ENCODE measurements around the gene DSCAML1. TPM values are rescaled to one million over a fixed set of nuclear protein-coding genes. Genes with fewer than 3 reads are reported as not detected.

Gene DSCAML1
- total RNA-seq, 6 experiments from 2014 or later: not detected

GRCh38 chr11:117412176-117412575 is 384.8 kb downstream of the DSCAML1 start:
- Mint-ChIP-seq H3K9me3 (no peaks in the 10 kb centered on the region), H3K4me3 (no peak overlapping the region), H3K27ac (no peak overlapping the region), H3K4me1 (ENCODE audit: low read depth) (no peaks in the 10 kb centered on the region), H3K36me3 (ENCODE audit: low read depth) (peaks cover 36% of the 10 kb centered on the region), H3K27me3 (ENCODE audit: insufficient read depth) (peaks cover 4% of the 10 kb centered on the region)
- no peak for DNase-seq
- no peak for TF ChIP-seq CTCF (IDR thresholded peaks at IDR 0.05)

DNA sequence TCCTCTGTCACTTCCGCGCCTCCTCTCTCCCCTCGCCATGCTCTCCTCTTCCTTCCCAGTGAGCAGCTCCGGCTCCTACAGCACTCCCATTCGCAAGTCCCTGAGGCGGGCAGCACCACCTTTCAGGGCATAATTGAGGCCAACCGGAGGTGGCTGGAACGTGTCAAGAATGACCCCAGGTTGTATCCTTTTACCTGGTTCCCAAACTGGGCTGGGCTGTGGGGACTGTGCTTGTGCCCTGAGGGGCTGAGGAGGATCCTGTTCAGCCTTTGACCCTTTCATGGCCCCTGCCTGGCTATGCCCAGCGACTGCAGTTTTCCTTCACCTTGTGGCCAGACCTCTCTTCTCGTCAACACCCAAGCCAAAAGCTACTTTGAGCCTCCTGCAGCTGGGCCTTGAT is 385.3 kb downstream of the DSCAML1 start:
- H3K4me3 Mint-ChIP-seq: no peak overlapping the region
- no peak overlapping the region for H3K27ac Mint-ChIP-seq
- H3K27me3 Mint-ChIP-seq (ENCODE audit: insufficient read depth): peaks cover 3% of the 10 kb centered on the region
- DNase-seq: no peak
- peaks cover 36% of the 10 kb centered on the region for H3K36me3 Mint-ChIP-seq (ENCODE audit: low read depth)
- no peaks in the 10 kb centered on the region for H3K4me1 Mint-ChIP-seq (ENCODE audit: low read depth)
- TF ChIP-seq CTCF (IDR thresholded peaks at IDR 0.05): no peak
- H3K9me3 Mint-ChIP-seq: no peaks in the 10 kb centered on the region

- Mint-ChIP-seq H3K36me3 (ENCODE audit: low read depth) (peaks cover 40% of the 10 kb centered on the region), H3K4me1 (ENCODE audit: low read depth) (no peaks in the 10 kb centered on the region), H3K9me3 (peaks cover 4% of the 10 kb centered on the region), H3K27me3 (ENCODE audit: insufficient read depth) (peaks cover 3% of the 10 kb centered on the region), H3K4me3 (no peak overlapping the region), H3K27ac (no peak overlapping the region)
- no peak for TF ChIP-seq CTCF (IDR thresholded peaks at IDR 0.05)
- no peak for DNase-seq
These were observed 385.9 kb downstream of the DSCAML1 start for GRCh38 chr11:117410861-117411710.

DNA sequence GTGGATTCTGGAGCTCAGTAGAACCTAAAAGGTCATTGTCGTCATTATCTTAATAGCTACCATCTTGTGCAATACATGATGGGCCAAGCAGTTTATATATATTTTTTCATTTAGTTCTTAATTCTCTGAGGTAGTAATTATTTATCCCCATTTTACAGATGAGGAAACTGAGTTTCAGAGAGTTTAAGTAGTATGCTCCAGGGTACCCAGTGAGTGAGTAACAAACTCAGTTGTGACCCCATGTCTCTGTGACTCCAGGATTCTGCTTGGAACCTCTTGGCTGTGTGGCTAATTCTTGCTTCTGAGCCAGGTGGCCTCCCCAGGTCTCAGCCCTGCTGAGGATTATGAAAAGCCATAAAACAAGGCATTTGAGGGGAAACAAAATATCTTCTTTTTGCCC is 386.8 kb downstream of the DSCAML1 start:
- no peak for DNase-seq
- Mint-ChIP-seq H3K4me1 (ENCODE audit: low read depth) (no peaks in the 10 kb centered on the region), H3K27ac (no peak overlapping the region), H3K4me3 (no peak overlapping the region), H3K27me3 (ENCODE audit: insufficient read depth) (peaks cover 3% of the 10 kb centered on the region; the same call in 1 of the 2 replicates), H3K36me3 (ENCODE audit: low read depth) (peaks cover 48% of the 10 kb centered on the region), H3K9me3 (peaks cover 12% of the 10 kb centered on the region)
- TF ChIP-seq CTCF (IDR thresholded peaks at IDR 0.05): no peak

GRCh38 chr11:117409511-117409910 is 387.5 kb downstream of the DSCAML1 start:
- no peaks in the 10 kb centered on the region for H3K4me1 Mint-ChIP-seq (ENCODE audit: low read depth)
- H3K4me3 Mint-ChIP-seq: no peak overlapping the region
- no peak for DNase-seq
- H3K36me3 Mint-ChIP-seq (ENCODE audit: low read depth): peaks cover 56% of the 10 kb centered on the region
- H3K27me3 Mint-ChIP-seq (ENCODE audit: insufficient read depth): peaks cover 3% of the 10 kb centered on the region; the same call in 1 of the 2 replicates
- no peak for TF ChIP-seq CTCF (IDR thresholded peaks at IDR 0.05)
- H3K27ac Mint-ChIP-seq: no peak overlapping the region
- peaks cover 14% of the 10 kb centered on the region for H3K9me3 Mint-ChIP-seq
